Upper lobe of left lung (tissue), 6 donors: ENCODE data around the gene CCDC88B. TPM values are rescaled to one million over a fixed set of nuclear protein-coding genes. Genes with fewer than 3 reads are reported as not detected.
"Not testable (repeated sequence)": the region's sequence is repeated elsewhere in the genome, so short reads cannot be mapped to it uniquely, and the experiment has no call there.

Experiments used
- ATAC-seq, 2 donors: fragments of 200-7000 bp; cut with Tn5 transposase; one replicate each; pipeline ENCODE4 v1.9.1; 2022; ENCODE audit warnings: mild to moderate bottlenecking in 2 of 2, moderate library complexity in 2 of 2; ENCODE audit not compliant: low FRiP score in 2 of 2
- DNase-seq, 2 donors: peaks; one replicate each; pipeline ENCODE4 v3.0.0-alpha.2; 2019 to 2020
- H3K27ac ChIP-seq, 4 donors: fragments of 200-600 bp; sonication (generic); one replicate each; pipeline ENCODE4 v1.5.1; 2016 to 2019
- H3K27me3 ChIP-seq, 4 donors: fragments of 200-600 bp; sonication (generic); one replicate each; pipeline ENCODE4 v1.5.1; 2017 to 2019
- H3K36me3 ChIP-seq, 4 donors: fragments of 200-600 bp; sonication (generic); one replicate each; pipeline ENCODE4 v1.5.1; 2016 to 2019
- H3K4me1 ChIP-seq, 4 donors: fragments of 200-600 bp; sonication (generic); one replicate each; pipeline ENCODE4 v1.5.1; 2018 to 2019
- H3K4me3 ChIP-seq, 4 donors: fragments of 200-600 bp; sonication (generic); one replicate each; pipeline ENCODE4 v1.5.1; 2017 to 2019; ENCODE audit warnings: mild to moderate bottlenecking in 2 of 4, moderate library complexity in 1 of 4
- H3K9me3 ChIP-seq, 4 donors: fragments of 200-600 bp; sonication (generic); one replicate each; pipeline ENCODE4 v1.5.1; 2018 to 2019
- EP300 ChIP-seq, 4 donors: sonication (generic); formaldehyde crosslinking; IDR thresholded peaks; one replicate each; pipeline ENCODE4 v1.5.1; 2017; ENCODE audit warnings: antibody characterized with exemption in 4 of 4, control low read depth in 2 of 4
- POLR2A ChIP-seq, 4 donors: fragments of 450-650 bp; IDR thresholded peaks; one replicate each; pipeline ENCODE4 v1.5.1; 2016 to 2017; ENCODE audit warnings: antibody characterized with exemption in 4 of 4, mild to moderate bottlenecking in 2 of 4
- POLR2AphosphoS5 ChIP-seq, 2 donors: sonication (generic); formaldehyde crosslinking; IDR thresholded peaks; one replicate each; pipeline ENCODE4 v1.5.1; 2017; ENCODE audit warnings: antibody characterized with exemption in 2 of 2
- WGBS, 2 donors: methylation state at CpG; one replicate each; pipeline ENCODE4 v1.1.5; 2017 to 2018; 5-methylcytosine and 5-hydroxymethylcytosine counted together
- total RNA-seq, 6 donors: library from RNA; depleted of rRNA in 4 of 6; stranded (reverse); fragments of >200 nt in 4 of 6; gene quantifications; one replicate each; pipeline versions ENCODE4 v1.1.0 to v1.2.1, GENCODE V29; 2016 to 2021
- TF ChIP-seq, protein P1 (sequence below), 6 experiments: fragments of 450-650 bp in 4 of 6; fragments of 200-600 bp in 2 of 6; sonication (generic) in 2 of 6; IDR thresholded peaks; one replicate each; pipeline ENCODE4 v1.5.1; 2016 to 2019; ENCODE audit warnings: antibody characterized with exemption in 6 of 6
- donor health status: DM: no; HTN: no; CAD: no; lungs with moderate emphysema.
- donor health status: DM: no; HTN: yes; CAD: no; lungs with severe emphysema.

Gene CCDC88B
- total RNA-seq, 6 donors from 2014 or later = 12.6 to 138 (median 37.2) TPM

DNA sequence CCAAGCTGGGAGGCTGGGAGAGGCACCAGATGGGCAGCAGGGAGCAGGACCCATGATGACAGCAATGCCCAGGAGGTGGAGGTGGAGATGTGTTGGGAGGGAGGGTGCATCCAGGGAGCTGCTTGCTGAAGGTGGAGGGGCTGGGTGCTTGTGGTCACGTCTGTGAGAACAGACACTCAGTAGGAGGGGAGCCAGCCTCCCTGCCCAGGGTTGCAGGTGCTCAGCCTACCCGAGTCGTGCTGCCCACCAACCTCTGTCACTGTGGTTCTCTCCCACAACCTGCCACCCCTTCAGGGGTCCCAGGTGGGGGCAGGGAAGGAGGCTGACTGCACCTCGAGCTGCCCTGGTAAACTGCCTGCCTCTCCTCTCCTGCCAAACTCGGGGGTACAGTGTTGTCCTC lies 16.6 kb upstream of the CCDC88B start:
- Histone ChIP-seq H3K27ac (peak overlapping the region in 1 of 4 donors; percentile 27), H3K4me1 (peaks cover 18 to 47% (median 32%) of the 10 kb centered on the region in 4 donors), H3K27me3 (no peaks in the 10 kb centered on the region), H3K9me3 (no peaks in the 10 kb centered on the region), H3K4me3 (no peak overlapping the region), H3K36me3 (peaks cover 0 to 13% (median 10%) of the 10 kb centered on the region in 4 donors)
- 59 to 64% methylated on average over 3 to 5 of the region's 5 CpGs for WGBS, 2 donors
- DNase-seq (no peak), ATAC-seq (no peak)
- TF ChIP-seq POLR2A (IDR thresholded peaks at IDR 0.05) (no peak), POLR2AphosphoS5 (IDR thresholded peaks at IDR 0.05) (no peak), EP300 (IDR thresholded peaks at IDR 0.05) (no peak)
- TF ChIP-seq, protein P1, sequence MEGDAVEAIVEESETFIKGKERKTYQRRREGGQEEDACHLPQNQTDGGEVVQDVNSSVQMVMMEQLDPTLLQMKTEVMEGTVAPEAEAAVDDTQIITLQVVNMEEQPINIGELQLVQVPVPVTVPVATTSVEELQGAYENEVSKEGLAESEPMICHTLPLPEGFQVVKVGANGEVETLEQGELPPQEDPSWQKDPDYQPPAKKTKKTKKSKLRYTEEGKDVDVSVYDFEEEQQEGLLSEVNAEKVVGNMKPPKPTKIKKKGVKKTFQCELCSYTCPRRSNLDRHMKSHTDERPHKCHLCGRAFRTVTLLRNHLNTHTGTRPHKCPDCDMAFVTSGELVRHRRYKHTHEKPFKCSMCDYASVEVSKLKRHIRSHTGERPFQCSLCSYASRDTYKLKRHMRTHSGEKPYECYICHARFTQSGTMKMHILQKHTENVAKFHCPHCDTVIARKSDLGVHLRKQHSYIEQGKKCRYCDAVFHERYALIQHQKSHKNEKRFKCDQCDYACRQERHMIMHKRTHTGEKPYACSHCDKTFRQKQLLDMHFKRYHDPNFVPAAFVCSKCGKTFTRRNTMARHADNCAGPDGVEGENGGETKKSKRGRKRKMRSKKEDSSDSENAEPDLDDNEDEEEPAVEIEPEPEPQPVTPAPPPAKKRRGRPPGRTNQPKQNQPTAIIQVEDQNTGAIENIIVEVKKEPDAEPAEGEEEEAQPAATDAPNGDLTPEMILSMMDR (IDR thresholded peaks at IDR 0.05) = no peak

DNA sequence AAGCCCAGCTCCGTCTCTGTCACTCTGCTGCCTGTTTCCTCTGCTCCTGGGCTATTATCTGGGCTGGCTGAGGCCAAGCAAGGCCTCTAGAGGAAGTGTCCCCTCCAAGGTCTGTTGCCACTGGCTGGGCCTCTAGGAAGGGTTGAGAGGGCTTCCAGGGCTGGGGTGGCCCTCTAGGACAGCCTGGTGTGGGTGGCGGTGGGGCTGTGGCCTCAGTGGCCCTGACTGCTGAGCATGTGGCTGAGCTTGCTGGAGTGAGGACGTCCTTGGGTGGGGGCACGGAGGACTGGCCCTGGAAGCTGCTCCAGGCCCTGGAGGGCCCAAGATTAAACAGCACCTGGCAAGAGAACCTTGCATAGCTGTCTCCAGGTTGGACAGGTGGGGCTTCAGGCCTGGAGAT lies 16.0 kb upstream of the CCDC88B start:
- H3K4me3 ChIP-seq, H3K27me3 ChIP-seq, ATAC-seq, H3K9me3 ChIP-seq: not testable (repeated sequence)
- Histone ChIP-seq H3K27ac (peak overlapping the region in 2 of 4 donors; percentile 7 to 27), H3K36me3 (peaks cover 0 to 13% (median 10%) of the 10 kb centered on the region in 4 donors), H3K4me1 (peaks cover 15 to 41% (median 29%) of the 10 kb centered on the region in 4 donors)
- WGBS, 2 donors = 86 to 100% methylated on average over 1 to 4 of the region's 4 CpGs
- DNase-seq = peak in 1 of 2 donors; percentile 39

DNA sequence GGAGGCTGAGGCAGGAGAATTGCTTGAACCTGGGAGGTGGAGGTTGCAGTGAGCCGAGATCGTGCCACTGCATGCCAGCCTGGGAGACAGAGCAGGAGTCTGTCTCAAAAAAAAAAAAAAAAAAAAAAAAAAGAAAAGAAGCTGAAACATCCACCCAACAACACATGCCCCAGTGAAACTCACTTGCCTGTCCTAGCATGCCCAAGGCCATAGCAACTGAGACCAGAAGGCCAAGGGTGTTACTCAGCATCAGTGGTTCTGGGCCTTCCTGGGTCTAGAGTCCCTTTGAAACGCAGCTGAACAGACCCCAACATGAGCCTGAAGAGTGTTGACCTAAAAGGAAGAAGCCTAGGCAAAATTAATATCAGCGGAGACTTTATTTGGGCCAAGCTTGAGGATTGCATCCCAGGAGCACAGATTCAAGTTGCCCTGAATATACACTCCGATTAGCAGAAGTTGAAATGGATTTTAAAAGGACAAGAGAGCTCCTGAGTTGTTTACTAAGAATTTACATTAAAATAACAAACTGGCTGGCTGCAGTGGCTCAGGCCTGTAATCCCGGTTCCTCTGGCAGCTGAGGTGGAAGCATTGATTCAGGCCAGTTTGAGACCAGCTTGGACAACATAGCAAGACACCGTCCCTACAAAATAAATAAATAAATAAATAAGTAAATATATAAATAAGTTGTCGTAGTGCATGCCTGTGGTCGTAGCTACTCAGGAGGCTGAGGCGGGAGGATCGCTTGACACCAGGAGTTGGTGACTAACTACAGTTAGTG lies 15.1 kb upstream of the CCDC88B start:
- H3K9me3 ChIP-seq = no peaks in the 10 kb centered on the region
- no peak overlapping the region for H3K4me3 ChIP-seq
- no peaks in the 10 kb centered on the region for H3K27me3 ChIP-seq
- TF ChIP-seq, protein P1 (IDR thresholded peaks at IDR 0.05) = no peak
- TF ChIP-seq POLR2A (IDR thresholded peaks at IDR 0.05) (no peak), POLR2AphosphoS5 (IDR thresholded peaks at IDR 0.05) (no peak), EP300 (IDR thresholded peaks at IDR 0.05) (no peak)
- 85 to 89% methylated on average over 11 of the region's 11 CpGs for WGBS, 2 donors
- ATAC-seq (no peak), DNase-seq (no peak)
- peaks cover 0 to 13% (median 10%) of the 10 kb centered on the region in 4 donors for H3K36me3 ChIP-seq
- H3K4me1 ChIP-seq = peaks cover 10 to 41% (median 21%) of the 10 kb centered on the region in 4 donors
- no peak overlapping the region for H3K27ac ChIP-seq

DNA sequence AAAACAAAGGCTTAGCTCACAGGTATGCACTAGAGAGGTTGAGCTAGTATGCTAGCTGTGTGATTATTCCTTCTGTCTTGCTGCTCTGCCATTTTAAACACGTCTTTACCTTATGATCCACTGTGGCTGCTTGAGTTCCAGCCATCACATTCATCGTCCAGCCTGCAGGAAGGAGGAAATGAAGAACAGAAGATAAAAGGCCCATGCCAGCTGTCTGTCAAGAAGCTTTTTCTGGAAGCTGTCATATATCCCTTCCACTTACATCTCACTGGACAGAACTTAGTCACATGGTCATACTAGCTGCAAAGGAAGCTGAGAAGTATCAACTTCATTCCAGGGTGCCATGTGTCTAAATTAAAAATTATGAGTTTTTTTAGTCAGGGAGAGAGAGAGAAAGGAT lies 12.6 kb upstream of the CCDC88B start:
- TF ChIP-seq POLR2A (IDR thresholded peaks at IDR 0.05) = no peak
- TF ChIP-seq, protein P1 (IDR thresholded peaks at IDR 0.05) = no peak
- TF ChIP-seq EP300 (IDR thresholded peaks at IDR 0.05) = no peak
- TF ChIP-seq POLR2AphosphoS5 (IDR thresholded peaks at IDR 0.05) = no peak
- ATAC-seq (no peak), DNase-seq (no peak)
- H3K27me3 ChIP-seq = no peaks in the 10 kb centered on the region
- no peaks in the 10 kb centered on the region for H3K9me3 ChIP-seq
- H3K4me3 ChIP-seq = no peak overlapping the region
- H3K4me1 ChIP-seq = peaks cover 18 to 34% (median 21%) of the 10 kb centered on the region in 4 donors
- H3K36me3 ChIP-seq = peaks cover 0 to 8% (median 5%) of the 10 kb centered on the region in 4 donors
- WGBS, 2 donors = 87 to 90% methylated on average over 2 of the region's 2 CpGs
- no peak overlapping the region for H3K27ac ChIP-seq

GRCh38 chr11:64327993-64328392 lies 12.0 kb upstream of the CCDC88B start:
- ATAC-seq = no peak

More at GRCh38 chr11:64327993-64328392, 12.0 kb upstream of the CCDC88B start:
- Histone ChIP-seq H3K36me3 (peaks cover 0 to 2% (median 0%) of the 10 kb centered on the region in 4 donors), H3K27ac (no peak overlapping the region), H3K9me3 (no peaks in the 10 kb centered on the region), H3K4me1 (peaks cover 14 to 30% (median 16%) of the 10 kb centered on the region in 4 donors), H3K27me3 (no peaks in the 10 kb centered on the region), H3K4me3 (no peak overlapping the region)
- no peak for DNase-seq
- WGBS, 2 donors = 91 to 92% methylated on average over 3 of the region's 3 CpGs
- TF ChIP-seq EP300 (IDR thresholded peaks at IDR 0.05) (no peak), POLR2A (IDR thresholded peaks at IDR 0.05) (no peak), POLR2AphosphoS5 (IDR thresholded peaks at IDR 0.05) (no peak)
- TF ChIP-seq, protein P1 (IDR thresholded peaks at IDR 0.05) = no peak
